ENCODE results near the gene HK1.
"Not testable (repeated sequence)": the region's sequence is repeated elsewhere in the genome, so short reads cannot be mapped to it uniquely, and the experiment has no call there.

Gene HK1

DNA sequence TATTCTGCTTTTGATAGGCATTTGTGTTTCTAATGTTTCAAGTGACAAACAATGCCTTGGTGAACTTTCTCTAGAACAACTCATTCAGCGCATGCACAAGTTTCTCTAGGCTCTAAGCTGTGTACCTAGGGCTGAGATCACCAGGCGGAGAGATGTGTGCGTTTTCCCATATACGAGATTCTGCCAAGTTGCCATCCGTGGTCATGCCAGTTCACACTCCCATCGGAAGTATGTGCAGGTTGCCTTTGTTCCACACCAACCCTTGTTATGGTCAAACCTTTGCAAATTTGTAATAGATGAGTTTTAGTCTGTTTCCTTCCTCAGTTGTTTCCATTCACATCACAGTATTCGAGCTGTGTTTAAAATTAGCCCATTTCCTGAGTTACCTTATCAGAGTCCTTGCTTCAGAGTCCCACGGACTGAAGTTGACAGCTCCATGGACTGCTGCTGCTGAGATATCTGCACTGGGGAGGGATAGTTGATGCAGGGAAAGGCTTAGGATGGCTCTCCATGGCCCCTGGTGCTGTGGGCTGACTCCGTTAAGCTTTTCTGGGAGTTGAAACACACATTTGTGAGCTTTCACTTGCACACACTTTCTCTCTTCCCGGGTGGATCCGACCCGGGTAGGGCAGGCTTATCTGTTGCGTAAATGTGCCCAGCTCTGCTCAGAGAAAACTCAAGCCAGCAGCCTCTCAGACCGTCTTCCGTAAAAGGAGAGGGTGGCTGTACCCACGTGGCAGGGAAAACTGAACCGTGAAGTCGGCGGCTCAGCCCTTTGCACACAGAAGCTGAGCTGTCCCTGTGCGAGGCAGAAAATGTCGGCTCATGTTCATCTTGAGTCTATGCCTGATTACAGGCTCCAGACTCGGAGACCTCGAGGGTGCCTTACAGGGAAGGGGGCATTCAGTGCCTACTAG, 49.4 kb downstream of the HK1 start:
- DNase-seq (ENCODE audit: low read depth in 3 of 3): no peak

DNA sequence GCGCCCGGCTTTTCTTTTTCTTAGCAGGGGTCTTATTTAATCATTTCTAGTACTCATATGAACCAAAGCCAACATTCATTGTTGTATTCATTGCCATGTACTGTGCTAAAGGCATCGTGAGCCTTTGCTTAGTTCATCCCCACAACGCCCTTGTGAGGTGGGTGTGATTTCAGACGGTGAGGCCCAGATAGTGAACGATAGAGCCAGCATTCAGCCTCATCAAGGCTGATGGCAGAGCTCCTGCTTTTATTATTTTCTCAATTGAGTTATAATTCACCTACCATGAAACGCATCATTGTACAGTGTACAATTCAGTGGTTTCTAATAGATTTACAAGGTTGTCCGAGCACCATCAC, 50.1 kb downstream of the HK1 start:
- DNase-seq (ENCODE audit: low read depth in 3 of 3): no peak

DNA sequence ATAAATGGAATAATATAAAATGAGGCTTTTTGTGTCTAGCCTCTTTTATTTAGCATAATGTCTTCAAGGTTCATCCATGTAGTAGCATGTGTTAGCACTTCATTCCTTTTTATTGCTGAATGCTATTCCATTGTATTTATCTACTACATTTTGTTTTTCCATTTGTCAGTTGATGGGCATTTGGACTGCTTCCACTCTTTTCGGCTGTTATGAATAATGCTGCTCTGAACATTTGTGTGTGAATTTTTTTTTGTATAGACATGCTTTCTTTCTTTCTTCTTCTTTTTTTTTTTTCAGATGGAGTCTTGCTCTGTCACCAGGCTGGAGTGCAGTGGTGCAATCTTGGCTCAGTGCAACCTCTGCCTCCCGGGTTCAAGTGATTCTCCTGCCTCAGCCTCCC, 50.6 kb downstream of the HK1 start:
- DNase-seq (ENCODE audit: low read depth in 3 of 3): not testable (repeated sequence)

DNA sequence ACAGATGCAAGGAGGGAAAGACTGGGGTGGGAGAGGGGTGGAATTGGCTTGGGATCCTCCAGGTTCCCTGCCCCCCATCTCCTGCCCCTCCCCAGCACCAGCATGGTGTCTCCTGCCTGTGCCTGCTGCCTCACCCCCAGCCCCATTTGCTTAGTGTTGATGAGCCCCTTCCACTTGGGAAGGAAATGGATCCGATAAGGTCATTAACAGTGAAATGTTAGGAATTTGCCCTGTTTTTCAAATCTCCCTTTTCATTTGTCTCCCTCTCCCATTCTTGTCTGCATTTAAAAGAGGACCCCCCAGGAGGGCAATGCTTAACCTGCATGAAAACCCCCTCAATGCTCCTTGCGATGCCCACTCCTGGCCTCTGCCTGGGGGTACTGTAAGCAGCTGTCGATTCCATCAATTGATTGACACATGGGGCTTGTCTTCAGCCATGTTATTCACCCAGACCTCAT, 51.5 kb downstream of the HK1 start:
- DNase-seq (ENCODE audit: low read depth in 3 of 3): no peak

DNA sequence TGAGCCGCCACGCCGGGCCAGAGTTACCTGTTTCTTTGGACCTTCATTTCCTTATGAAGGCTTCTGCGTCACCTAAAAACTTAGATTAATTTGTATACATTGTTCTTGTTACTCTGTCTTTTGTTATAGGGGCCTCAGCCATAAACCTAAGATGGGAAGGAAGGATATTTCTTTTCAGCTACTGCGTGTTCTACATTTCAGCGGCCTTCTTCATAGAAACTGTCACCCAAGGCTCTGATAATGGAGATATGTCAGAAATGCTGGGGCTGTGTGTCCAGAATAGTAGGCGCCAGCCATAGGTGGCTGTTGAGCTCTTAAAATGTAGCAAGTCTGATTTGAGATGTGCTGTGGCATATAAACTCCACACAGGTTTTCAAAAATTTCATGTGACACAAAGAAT, 52.9 kb downstream of the HK1 start:
- DNase-seq (ENCODE audit: low read depth in 3 of 3): no peak

DNA sequence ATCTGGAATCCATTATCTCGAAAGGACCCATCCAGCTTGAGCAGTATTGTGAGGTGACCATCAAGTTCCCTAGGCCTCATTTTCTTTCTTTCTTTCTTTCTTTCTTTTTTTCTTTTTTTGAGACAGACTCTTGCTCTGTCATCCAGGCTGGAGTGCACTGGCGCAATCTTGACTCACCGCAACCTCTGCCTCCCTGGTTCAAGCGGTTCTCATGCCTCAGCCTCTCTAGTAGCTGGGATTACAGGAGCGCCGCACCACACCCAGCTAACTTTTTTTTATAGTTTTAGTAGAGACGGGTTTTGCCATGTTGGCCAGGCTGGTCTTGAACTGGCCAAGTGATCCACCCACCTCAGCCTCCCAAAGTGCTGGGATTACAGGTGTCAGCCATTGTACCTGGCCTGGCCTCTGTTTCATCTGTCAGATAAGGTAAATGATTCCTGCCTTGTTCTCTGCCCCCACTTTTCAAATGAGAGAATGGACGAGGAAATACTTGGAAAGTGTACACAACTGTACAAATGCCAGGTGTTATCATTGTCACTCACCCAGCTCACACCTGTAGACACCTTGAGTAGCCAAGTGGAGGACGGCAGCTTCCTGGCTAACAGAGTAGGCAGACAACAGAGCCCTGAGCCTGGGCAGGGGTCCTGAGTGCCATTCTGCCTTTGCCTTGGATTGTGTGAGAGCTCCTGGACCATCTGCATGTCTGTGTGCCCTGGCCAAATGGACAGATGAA, 54.1 kb downstream of the HK1 start:
- no peak for DNase-seq (ENCODE audit: low read depth in 3 of 3)

DNA sequence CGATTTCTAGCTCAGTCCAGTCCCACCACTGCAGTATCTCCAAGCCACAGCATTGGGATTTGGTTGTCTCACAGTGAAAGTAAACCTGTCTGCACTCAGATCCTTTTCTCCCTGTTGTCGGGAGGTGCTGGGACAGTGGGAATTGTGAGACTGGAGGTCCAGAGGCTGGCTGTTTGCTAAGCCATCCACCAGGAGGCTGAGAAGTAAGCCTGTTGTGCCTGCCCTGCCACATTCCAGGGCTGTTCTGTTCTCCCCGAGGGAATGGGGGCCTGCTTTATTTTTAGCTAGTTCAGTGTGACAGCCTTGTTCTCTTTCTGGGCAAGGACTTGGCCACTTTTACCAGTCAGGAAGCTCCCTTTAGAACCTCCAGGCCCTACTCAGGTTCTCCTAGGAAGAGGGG, 54.9 kb downstream of the HK1 start:
- DNase-seq (ENCODE audit: low read depth in 3 of 3): no peak

DNA sequence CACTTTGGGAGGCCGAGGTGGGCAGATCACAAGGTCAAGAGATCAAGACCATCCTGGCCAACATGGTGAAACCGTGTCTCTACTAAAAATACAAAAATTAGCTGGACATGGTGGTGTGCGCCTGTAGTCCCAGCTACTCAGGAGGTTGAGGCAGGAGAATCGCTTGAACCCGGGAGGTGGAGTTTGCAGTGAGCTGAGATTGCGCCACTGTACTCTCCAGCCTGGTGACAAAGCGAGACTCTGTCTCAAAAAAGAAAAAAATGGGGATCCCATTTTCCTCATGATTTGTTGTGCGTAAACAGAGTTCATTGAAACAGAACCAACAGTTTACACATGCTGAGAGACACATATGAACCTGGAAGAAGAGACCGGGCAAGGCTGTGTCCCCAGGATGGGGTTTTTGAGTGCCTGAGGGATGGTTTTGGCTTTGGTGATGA, 55.6 kb downstream of the HK1 start:
- DNase-seq (ENCODE audit: low read depth in 3 of 3): not testable (repeated sequence)

DNA sequence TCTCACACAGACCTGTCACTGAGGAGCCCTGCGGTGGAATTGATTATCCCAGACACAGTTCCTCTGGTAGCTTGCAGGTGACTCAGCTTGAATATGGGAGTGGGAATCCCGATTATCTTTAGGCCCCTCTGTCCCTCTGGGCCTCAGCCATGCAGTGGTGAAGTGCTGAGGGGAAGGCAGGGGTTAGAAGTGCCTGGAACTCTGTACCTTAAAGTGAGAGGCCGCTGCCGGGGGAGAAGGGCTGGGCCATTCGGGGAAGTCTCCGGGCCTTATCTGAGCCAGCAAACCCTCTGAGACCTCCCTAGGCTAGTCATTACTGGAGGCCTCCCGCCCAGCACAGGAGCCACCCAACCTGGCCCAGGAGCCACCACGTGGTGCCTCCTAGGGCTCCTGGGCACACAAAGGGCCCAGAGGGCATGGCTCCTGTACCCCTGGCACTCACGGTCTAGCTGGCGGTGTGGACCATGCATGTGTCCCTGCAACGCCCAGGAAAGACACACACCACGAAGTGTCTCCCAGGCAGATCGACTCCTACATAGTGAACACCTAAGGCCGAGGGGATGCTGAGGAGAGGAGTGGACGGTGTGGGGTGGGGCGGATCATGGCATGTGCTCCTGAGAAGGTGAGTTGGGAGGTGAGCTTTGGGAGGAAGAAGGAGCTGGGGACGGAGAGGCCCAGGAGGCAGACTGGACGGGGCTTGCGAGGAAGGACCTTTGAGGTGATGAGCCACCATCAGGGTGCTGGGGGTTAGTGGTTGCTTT, 56.2 kb downstream of the HK1 start:
- no peak for DNase-seq (ENCODE audit: low read depth in 3 of 3)

DNA sequence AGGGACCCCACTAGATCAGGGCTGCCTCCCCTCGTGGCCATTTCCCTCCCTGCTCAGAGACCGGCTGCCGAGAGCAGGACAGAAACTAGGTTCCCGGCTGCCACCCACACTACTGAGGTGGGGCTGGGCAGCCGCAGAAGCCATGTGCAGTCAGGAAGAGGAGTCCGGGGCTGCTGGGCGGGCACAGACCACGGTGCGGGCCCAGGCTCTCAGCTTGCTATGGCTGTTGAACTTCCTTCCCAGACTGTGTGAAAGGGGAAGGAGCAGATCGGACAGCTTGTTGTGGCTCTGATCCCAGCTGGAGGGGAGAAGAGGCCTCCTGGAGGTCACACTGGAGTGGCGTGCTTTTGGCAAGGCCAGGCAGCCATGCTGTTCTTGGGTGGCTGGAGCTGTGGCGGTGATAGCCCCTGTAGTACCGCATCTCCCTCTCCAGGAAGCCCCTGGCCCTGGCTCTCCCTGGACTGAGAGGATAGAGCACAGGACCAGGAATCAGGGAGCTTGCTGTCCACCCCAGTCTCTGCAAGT, 56.8 kb downstream of the HK1 start:
- DNase-seq (ENCODE audit: low read depth in 3 of 3): no peak

DNA sequence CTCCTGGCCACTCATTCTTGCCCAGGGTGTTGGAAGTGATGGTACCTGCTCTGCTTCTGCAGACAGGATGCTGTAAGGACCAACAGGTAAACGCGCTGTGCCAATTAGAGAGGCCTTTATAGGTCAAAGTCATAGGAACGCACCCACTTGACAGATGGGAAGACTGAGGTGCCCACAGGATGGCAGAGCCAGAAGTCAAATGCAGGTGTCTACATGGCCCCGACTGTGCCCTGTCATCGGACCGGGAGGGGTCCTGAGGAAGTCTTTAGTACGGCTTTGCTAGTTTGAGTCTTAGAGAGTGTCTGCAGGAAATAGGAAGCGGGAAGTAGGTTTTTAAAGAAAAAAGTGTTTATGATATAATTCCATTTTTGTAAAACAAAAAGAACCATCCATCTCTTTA, 57.3 kb downstream of the HK1 start:
- DNase-seq (ENCODE audit: low read depth in 3 of 3): no peak

DNA sequence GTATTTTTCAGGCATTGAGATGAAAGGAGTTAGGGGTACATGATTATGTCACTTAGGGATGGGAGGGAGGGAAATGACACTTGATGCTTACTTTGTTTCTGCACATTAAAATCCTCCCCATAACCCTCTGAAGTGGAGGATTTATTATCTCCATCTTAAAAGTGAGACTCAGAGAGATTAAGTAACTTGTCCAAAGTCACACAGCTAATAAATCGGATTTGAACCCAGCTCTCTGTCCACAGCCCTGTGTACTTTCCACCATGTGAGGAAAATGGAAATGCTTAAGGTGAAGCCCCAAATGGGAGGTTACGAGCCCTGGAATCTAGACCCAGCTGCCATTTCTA, 58.6 kb downstream of the HK1 start:
- DNase-seq (ENCODE audit: low read depth in 3 of 3): no peak

DNA sequence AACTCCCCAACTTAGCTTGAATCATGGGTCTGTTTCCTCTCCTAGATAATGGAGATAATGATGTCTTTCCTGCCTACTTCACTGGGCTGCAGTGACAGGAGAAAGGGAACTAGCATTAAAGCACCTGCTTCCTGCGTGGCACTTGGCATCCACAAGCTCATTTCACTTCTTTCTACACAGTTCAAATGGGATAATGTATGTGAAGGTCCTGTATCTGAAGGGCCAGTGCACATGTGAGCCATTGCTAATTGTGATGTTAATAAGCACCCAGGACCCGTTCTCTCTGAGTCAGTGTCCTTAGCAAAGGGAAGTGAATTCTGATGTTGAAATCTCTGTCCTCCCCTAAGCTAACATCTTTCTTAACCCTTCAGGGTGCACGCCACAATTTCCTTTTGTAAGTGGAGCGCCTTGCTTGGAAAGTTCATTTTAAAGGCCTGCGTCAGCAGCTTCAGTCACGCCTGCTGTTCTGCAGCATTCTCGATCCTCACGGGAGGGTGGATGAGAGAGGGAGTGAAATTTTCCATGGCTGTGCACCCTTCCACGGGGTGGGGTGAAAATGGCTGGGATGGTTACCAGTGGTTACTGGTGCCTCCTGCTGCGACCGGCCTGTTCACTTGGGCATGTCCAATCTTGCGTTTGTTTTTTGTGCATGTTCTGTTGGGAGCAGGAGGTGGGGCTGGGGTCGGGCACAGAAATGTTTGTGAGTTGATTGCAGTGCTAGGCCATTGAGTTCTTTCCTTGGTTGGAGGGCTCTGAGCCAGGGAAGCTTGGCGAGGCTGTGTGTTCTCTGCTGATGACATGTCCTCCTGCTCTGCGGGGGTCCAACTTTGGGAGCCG, 59.2 kb downstream of the HK1 start:
- DNase-seq (ENCODE audit: low read depth in 3 of 3): no peak

DNA sequence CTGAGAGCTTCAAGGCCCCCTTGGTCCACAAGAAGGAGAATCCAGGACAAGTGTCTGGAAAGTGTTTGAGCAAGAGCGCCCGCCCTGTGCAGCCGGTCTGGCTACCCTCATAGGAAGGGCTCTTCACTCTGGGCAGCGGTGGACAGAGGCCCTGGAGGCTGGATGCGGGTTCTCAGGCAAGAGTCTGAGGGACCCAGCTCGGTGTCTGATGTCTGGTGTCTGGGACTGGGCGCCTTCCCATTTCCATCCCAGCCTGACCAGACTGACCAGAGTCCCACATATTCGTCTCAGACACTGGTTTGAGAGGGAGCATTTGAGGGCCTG, 59.8 kb downstream of the HK1 start:
- no peak for DNase-seq (ENCODE audit: low read depth in 3 of 3)

DNA sequence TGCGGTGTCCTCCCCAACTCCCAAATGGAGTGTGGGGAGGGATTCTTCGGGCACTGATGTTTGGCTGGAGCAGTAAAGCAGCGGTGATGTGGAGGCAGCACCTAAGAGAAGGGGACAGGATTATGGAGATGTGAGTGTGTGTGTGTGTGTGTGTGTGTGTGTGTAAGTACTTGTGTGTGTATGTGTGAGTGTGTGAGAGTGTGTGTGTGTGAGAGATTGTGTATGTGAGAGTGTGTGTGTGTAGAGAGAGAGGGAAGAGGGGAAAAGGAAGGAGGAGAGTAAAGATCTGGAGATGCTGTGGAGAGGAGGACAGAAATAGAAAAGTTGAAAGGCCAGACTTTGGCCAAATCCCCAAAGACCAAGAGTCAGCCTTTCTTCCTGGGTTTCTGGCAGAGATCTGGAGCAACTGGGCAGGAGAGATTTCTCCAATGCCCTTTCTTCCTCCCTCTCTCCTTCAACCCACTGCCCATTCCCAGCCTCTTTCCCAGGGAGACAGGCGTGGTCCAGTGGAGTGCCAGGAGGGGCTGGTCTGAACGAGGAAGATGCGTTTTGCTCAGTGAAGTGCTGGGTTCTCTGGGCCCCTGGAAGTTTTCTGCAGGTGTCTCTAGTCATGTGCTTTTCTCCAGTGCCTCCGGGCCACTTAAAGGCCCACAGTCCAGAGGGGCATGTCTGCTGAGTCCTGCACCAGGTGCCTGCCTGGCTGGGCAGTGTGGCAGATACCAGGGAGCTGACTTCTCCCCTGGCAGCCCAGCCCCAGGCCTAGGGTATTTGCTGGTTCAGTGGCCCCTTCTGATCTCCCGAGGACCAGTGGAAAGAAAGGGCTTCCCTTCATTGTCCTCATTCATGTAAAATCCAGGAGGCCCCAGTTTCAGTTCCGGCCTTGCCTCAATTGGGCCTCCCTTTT, 60.5 kb downstream of the HK1 start:
- DNase-seq (ENCODE audit: low read depth in 3 of 3): no peak

DNA sequence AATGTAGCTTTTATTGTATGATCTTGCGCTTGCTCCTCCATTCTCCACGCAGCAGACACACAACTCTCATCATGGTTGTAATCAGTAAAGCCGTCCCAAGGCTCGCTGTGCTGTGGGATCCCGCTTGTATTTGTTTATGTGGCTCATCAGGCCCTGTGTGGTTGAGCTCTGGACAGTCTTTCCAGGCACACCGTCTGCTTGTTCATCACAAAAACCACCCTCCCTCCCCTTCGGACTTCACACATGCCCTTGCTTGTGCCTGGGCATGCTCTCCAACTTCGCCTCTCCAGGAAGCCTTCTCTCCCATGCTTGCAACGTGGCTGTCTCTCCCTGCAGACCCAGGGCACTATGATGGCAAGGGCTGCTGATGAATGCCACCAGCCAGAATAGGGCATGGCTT, 62.4 kb downstream of the HK1 start:
- no peak for DNase-seq (ENCODE audit: low read depth in 3 of 3)

DNA sequence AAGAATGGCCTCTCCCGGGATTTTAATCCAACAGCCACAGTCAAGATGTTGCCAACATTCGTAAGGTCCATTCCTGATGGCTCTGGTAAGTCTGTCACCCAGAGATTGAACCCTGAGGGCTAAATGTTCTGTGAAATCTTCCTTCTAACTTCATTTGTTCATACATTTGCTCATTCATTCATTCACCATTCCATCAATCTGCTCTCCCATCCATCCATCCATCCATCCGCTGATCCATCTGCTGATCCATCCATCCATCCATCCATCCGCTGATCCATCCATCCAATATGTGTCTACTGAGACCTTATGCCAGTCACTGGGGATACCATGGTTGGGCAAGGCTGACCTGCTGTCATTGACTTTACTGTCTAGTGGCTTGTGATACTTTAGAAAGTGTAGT, 65.6 kb downstream of the HK1 start:
- no peak for DNase-seq (ENCODE audit: low read depth in 3 of 3)

DNA sequence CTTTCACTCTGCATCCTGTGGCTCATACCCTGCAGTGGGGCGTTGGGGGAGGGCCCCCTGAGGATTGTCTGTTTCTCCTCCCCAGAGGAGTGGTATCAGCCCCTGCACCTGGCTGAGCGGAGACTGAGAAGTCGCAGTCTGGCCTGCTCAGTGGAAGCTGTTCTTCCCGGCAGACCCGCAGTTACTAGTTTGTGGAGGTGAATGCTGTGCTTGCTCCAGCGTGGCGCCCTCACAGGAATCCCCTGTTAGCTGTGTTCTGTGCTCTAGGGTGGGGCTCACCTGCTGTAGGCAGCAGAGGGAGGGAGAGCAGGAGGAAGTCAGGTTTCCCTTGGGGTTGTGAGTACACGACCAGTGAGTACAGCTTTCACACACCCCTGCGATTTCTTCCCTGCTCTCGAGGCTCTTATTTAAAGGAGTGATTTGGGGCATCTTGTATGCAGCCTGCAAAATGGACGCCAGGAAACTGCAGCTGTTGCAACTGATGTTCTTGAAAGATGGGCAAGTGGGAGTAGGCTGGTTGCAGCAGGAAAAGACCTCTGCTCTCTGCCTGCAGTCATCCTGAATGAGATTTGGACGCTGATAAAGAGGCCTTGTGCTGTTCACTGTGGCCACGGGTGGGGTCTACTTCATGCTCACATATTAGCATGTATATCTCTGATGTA, 66.4 kb downstream of the HK1 start:
- DNase-seq (ENCODE audit: low read depth in 3 of 3): no peak

DNA sequence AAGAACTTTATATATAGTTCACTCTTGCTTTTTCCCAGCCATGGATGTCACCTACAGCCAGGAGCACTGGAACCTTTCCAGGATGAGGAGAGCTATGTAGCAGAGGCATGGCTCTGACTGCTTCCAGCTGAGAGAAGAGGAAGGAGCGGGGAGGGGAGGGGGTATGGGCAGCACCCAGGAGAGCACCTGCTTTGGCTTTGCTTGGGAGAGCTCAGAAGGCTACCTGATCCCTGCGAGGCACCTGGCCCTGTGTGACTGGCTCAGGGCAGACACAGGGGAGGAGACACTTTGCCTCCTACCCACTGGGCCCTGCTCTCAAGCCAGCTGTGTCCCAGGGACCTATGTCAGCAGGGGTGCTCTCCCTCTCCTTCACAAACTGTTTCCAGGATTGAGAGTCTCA, 67.1 kb downstream of the HK1 start:
- DNase-seq (ENCODE audit: low read depth in 3 of 3): no peak

DNA sequence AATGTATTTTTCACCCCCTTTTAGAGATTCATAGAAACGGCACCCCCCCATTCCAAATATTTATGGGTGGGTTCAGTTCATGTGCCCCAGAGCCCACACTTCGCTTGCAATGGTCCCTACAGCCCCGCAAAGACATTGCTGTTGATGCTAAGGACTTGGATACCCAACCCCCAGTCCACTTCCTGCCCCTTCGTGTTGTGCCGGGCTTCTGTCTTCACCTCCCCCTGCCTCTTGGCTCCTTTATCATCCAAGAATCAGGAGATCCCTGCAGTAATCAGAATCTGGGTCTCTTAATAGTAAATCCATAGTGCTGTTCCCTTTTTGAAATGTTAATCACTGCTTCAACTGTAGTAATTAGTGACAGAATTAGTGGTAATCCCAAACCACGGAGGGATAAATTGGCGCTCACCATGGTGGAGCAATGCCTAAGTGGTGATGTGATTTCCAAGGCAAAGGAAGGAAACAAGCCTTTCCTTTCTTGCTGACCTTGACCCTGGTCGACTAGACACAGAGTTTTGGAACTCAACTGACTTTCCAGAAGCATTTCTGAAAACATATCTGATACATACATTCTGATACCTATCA, 67.7 kb downstream of the HK1 start:
- no peak for DNase-seq (ENCODE audit: low read depth in 3 of 3)
